Loucy (cell line): ENCODE measurements around the gene COPS7B.

Experiments
- H2AFZ ChIP-seq: fragments of 200-600 bp; sonication (generic); 2 replicates; pipeline ENCODE4 v1.6.0; 2016; ENCODE audit warnings: antibody characterized with exemption, mild to moderate bottlenecking, low read length, moderate library complexity
- H3F3A ChIP-seq: fragments of 200-600 bp; 2 replicates; pipeline ENCODE4 v1.6.0; 2016; ENCODE audit warnings: antibody characterized with exemption, low read depth, mild to moderate bottlenecking
- H3K27me3 ChIP-seq: fragments of 200-600 bp; sonication (generic); 2 replicates; pipeline ENCODE4 v1.6.1; 2014; ENCODE audit warnings: low read length, mild to moderate bottlenecking; ENCODE audit not compliant: insufficient read depth, poor library complexity, severe bottlenecking
- H3K36me3 ChIP-seq: fragments of 200-600 bp; sonication (generic); 2 replicates; pipeline ENCODE4 v1.6.1; 2016; ENCODE audit warnings: low read length; ENCODE audit not compliant: insufficient read depth
- H3K4me1 ChIP-seq: fragments of 200-600 bp; sonication (generic); 2 replicates; pipeline ENCODE4 v1.5.1; 2014; ENCODE audit warnings: low read length, mild to moderate bottlenecking; ENCODE audit not compliant: insufficient read depth, poor library complexity, severe bottlenecking
- H3K4me2 ChIP-seq: fragments of 200-600 bp; sonication (generic); 2 replicates; pipeline ENCODE4 v1.6.0; 2014; ENCODE audit warnings: antibody characterized with exemption, low read length, low read depth, mild to moderate bottlenecking; ENCODE audit not compliant: poor library complexity, severe bottlenecking
- H3K4me3 ChIP-seq: fragments of 200-600 bp; sonication (generic); 2 replicates; pipeline ENCODE4 v1.5.1; 2014; ENCODE audit warnings: low read length, mild to moderate bottlenecking, mixed read lengths; ENCODE audit not compliant: poor library complexity, severe bottlenecking
- H3K79me2 ChIP-seq: fragments of 200-600 bp; sonication (generic); 2 replicates; pipeline ENCODE4 v1.6.1; 2014; ENCODE audit warnings: low read length; ENCODE audit not compliant: insufficient read depth
- H3K9ac ChIP-seq: fragments of 200-600 bp; sonication (generic); 2 replicates; pipeline ENCODE4 v1.6.0; 2014; ENCODE audit warnings: mild to moderate bottlenecking, low read depth, low read length, moderate library complexity; ENCODE audit not compliant: poor library complexity, severe bottlenecking
- H3K9me2 ChIP-seq: fragments of 200-600 bp; sonication (generic); replicated peaks from 2 replicates; pipeline ENCODE4 v1.6.1; 2016; ENCODE audit warnings: low read depth, low read length, mixed read lengths
- H3K9me3 ChIP-seq: fragments of 200-600 bp; sonication (generic); 2 replicates; pipeline ENCODE4 v1.6.1; 2014; ENCODE audit warnings: mild to moderate bottlenecking, antibody characterized with exemption, low read length, low read depth; ENCODE audit not compliant: insufficient read depth
- H4K20me1 ChIP-seq: fragments of 200-600 bp; sonication (generic); 2 replicates; pipeline ENCODE4 v1.6.0; 2014; ENCODE audit warnings: antibody characterized with exemption, low read length, mild to moderate bottlenecking; ENCODE audit not compliant: insufficient read depth, poor library complexity, severe bottlenecking
- EZH2phosphoT487 ChIP-seq: fragments of 200-600 bp; IDR thresholded peaks from 2 replicates; pipeline ENCODE4 v1.6.1; 2018; ENCODE audit warnings: antibody characterized with exemption, mild to moderate bottlenecking, moderate library complexity, borderline replicate concordance
- TF ChIP-seq, protein P1 (sequence below): fragments of 200-600 bp; sonication (generic); conservative IDR thresholded peaks from 2 replicates; pipeline ENCODE4 v1.5.1; 2014; ENCODE audit warnings: mild to moderate bottlenecking, antibody characterized with exemption, low read length

COPS7B gene

DNA sequence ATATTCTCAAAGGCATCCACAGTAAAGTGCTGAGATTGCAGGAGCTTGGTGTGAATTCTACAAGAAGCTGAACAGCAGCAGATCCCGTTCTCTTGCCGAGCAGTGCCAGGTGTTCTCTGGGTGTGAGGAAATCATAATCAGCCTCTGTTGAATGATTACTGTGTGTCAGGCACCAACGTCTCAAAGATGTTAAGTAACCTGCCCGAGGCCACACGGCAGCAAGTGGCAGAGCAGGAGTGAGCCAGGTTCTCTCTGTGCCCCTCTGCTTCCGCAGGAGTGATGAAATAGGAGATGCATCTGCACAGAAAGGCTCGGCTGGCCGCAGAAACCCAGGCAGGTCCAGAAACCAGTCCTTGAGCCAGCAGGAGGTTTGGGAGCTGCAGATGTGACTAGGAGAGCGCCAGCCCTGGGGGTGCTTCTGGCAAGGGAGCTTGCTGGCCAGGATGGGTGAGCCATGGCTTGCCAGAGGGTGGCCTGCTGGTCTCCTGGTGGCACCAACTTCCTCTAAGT is 68.4 kb downstream of the COPS7B start:
- Histone ChIP-seq H3K9ac (no peak overlapping the region), H3K9me3 (no peaks in the 10 kb centered on the region), H3K27me3 (no peaks in the 10 kb centered on the region), H4K20me1 (no peaks in the 10 kb centered on the region), H3K79me2 (no peaks in the 10 kb centered on the region), H2AFZ (no peak overlapping the region), H3K4me1 (no peaks in the 10 kb centered on the region), H3F3A (no peaks in the 10 kb centered on the region), H3K4me3 (no peak overlapping the region), H3K36me3 (no peaks in the 10 kb centered on the region), H3K4me2 (no peak overlapping the region), H3K9me2 (no peaks in the 10 kb centered on the region)
- TF ChIP-seq EZH2phosphoT487 = no peak
- TF ChIP-seq, protein P1, sequence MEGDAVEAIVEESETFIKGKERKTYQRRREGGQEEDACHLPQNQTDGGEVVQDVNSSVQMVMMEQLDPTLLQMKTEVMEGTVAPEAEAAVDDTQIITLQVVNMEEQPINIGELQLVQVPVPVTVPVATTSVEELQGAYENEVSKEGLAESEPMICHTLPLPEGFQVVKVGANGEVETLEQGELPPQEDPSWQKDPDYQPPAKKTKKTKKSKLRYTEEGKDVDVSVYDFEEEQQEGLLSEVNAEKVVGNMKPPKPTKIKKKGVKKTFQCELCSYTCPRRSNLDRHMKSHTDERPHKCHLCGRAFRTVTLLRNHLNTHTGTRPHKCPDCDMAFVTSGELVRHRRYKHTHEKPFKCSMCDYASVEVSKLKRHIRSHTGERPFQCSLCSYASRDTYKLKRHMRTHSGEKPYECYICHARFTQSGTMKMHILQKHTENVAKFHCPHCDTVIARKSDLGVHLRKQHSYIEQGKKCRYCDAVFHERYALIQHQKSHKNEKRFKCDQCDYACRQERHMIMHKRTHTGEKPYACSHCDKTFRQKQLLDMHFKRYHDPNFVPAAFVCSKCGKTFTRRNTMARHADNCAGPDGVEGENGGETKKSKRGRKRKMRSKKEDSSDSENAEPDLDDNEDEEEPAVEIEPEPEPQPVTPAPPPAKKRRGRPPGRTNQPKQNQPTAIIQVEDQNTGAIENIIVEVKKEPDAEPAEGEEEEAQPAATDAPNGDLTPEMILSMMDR = no peak

DNA sequence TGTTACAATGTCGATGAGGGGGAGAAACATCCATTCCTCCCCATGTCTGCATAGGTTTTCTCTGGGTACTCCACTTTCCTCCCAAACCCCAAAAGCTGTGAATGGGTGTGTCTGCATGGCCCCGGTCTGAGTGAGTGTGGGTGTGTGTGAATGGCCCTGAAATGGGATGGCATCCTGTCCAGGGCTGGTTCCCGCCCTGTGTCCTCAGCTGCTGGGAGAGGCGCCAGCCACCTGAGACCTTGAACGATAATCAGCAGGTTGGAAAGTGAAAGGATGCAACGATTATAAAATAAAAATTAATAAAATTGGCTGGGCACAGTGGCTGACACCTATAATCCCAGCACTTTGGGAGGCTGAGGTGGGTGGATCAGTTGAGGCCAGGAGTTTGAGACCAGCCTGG is 70.7 kb downstream of the COPS7B start:
- Histone ChIP-seq H4K20me1 (no peaks in the 10 kb centered on the region), H3K36me3 (no peaks in the 10 kb centered on the region), H3F3A (no peaks in the 10 kb centered on the region), H2AFZ (no peak overlapping the region), H3K9me2 (no peaks in the 10 kb centered on the region), H3K9me3 (no peaks in the 10 kb centered on the region), H3K4me2 (no peak overlapping the region), H3K4me3 (no peak overlapping the region), H3K27me3 (no peaks in the 10 kb centered on the region), H3K4me1 (no peaks in the 10 kb centered on the region), H3K79me2 (no peaks in the 10 kb centered on the region), H3K9ac (no peak overlapping the region)
- no peak for TF ChIP-seq EZH2phosphoT487
- TF ChIP-seq, protein P1 = no peak
